GM08714 (cell line): ENCODE results near the gene GGACT.

Experiments used
- H3K4me3 ChIP-seq: fragments of 200-500 bp; sonication (Bioruptor generic); 2 replicates; pipeline ENCODE4 v1.5.1; 2014; ENCODE audit warnings: mild to moderate bottlenecking, low read length, inconsistent platforms
- ZNF274 ChIP-seq: IDR thresholded peaks from 2 replicates; pipeline ENCODE4 v1.6.1; 2012; ENCODE audit warnings: mild to moderate bottlenecking, low read depth, low read length

GGACT gene

DNA sequence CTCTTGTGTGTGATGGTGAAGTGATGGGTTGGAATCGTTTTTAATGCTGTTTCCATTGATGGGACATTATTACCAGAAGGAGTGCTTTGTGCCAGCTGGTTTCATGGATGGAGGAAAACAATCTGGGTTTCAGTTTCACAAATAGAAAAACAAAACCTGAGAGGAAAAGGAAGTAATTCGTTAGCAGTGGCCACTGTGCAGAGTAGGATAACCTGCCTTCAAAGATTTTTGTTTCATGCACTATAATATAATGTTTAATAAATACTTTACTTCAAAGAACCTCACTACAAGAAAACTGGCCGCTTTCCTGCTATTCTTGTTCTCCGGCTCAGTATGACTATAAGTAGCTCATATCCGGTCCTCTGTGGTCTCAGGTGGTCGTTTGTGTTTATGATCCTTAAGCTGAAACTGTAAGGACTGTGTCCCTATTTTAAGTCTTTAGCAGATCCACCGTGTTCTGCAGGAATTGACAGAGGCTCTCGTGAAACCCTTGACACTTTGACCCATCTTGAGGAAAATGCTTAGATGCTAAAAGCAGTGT is 104.7 kb downstream of the GGACT start:
- TF ChIP-seq ZNF274, result no peak
- H3K4me3 ChIP-seq, result no peak overlapping the region

DNA sequence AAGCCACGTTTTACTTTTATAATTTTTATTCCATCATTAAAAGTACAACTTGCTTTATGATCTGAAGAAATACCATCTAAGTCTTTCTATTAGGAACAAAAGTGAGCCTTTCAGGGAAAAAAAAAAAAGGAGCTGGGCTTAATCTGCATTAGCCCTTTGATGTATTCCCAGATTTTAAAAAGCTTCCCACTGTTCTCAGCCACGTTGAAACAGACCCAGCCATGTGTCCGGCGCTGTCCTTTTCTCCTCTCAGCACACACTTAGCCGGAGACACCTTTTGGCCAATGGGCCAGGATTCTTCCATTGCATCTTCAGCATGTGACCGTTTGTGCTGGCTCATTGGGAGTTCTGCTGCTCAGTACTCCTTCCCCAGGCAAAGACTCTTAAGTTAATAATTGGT is 105.5 kb downstream of the GGACT start:
- TF ChIP-seq ZNF274, result no peak
- H3K4me3 ChIP-seq, result no peak overlapping the region

DNA sequence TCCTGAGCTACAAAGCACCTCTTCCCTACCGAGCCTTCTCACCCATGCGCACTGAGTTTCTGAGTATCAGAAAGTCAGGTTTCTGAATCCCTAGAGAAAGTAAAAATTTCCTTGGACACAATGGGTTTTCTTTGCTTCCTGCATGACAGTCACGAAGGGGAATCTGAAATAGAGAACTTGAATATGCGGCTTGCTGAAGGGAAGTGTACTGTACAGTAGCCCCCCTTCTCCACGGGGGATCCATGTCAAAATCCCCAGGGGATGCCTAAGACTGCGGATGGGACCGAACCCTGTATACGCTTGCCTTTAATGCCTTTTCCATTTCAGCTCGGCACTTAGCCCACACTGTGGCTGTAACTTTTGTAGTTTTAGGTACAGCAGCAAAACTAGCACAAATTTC is 107.9 kb downstream of the GGACT start:
- no peak overlapping the region for H3K4me3 ChIP-seq
- no peak for TF ChIP-seq ZNF274
